Thyroid gland (tissue), 4 donors: ENCODE measurements around the gene GYPC. TPM values are rescaled to one million over a fixed set of nuclear protein-coding genes. Genes with fewer than 3 reads are reported as not detected.

ENCODE experiments used
- DNase-seq, 2 donors: peaks; one replicate each; pipeline ENCODE4 v3.0.0-alpha.2; 2019
- H3K27ac ChIP-seq, 3 donors: fragments of 200-600 bp; sonication (generic); 1 replicate in 2 of 3; 2 replicates in 1 of 3; pipeline ENCODE4 v1.5.1; 2016 to 2019; ENCODE audit warnings: mild to moderate bottlenecking in 1 of 3, moderate library complexity in 1 of 3
- H3K27me3 ChIP-seq: fragments of 200-600 bp; sonication (generic); one replicate; pipeline ENCODE4 v1.5.1; 2019
- H3K36me3 ChIP-seq, 2 donors: fragments of 200-600 bp; sonication (generic); one replicate each; pipeline ENCODE4 v1.5.1; 2016 to 2019
- H3K4me1 ChIP-seq, 2 donors: fragments of 200-600 bp; sonication (generic); one replicate each; pipeline ENCODE4 v1.5.1; 2017 to 2019
- H3K4me3 ChIP-seq, 3 donors: fragments of 200-600 bp; sonication (generic); replicated peaks in 1 of 3; 1 replicate in 2 of 3; 2 replicates in 1 of 3; pipeline ENCODE4 v1.5.1; 2016; ENCODE audit warnings: mild to moderate bottlenecking in 1 of 3
- H3K9me3 ChIP-seq: fragments of 200-600 bp; sonication (generic); one replicate; pipeline ENCODE4 v1.5.1; 2017
- POLR2A ChIP-seq, 2 donors: fragments of 450-650 bp; IDR thresholded peaks; one replicate each; pipeline ENCODE4 v1.6.1; 2017; ENCODE audit warnings: antibody characterized with exemption in 2 of 2, mild to moderate bottlenecking in 2 of 2, moderate library complexity in 1 of 2
- WGBS, 2 donors: methylation state at CpG; one replicate each; pipeline ENCODE4 v1.1.5; 2017; 5-methylcytosine and 5-hydroxymethylcytosine counted together
- intact Hi-C: fragments of 100-400 bp; cut with DNase I; formaldehyde crosslinking; loops from one replicate; pipeline ENCODE4 v1.15.1; 2023
- small RNA-seq: library from RNA; depleted of rRNA; stranded (forward); fragments of <200 nt; gene quantifications from one replicate; pipeline ENCODE3, GENCODE V24; 2016
- total RNA-seq, 4 donors: library from RNA; depleted of rRNA; stranded (reverse); fragments of >200 nt; gene quantifications; one replicate each; pipeline ENCODE4 v1.2.3, GENCODE V29; 2016
- TF ChIP-seq, protein P1 (sequence below), 6 experiments: fragments of 200-600 bp in 3 of 6; fragments of 450-650 bp in 3 of 6; sonication (generic) in 3 of 6; IDR thresholded peaks; one replicate each; pipeline ENCODE4 v1.5.1; 2016 to 2019; ENCODE audit warnings: antibody characterized with exemption in 6 of 6, mild to moderate bottlenecking in 2 of 6, inconsistent platforms in 1 of 6, moderate library complexity in 1 of 6

GYPC gene
- total RNA-seq, 4 donors from 2014 or later: 17.1 to 83.6 (median 42.5) TPM

DNA sequence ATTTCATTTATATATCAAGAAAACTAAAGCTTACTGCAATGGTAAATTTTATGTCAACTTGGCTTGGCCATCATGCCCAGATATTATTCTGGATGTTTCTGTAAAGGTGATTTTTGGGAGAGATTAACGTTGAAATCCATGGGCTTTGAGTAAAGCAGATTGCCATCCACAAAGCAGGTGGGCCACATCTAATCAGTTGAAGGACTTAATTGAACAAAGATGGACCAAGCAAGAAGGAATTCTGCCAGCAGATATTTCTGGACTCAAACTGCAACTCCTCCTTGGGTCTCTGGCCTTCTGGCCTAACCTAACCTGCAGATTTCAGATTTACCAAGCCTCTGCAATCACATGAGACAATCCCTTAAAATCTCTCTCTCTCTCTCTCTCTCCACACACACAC, 77.8 kb downstream of the GYPC start:
- WGBS, 2 donors: 83 to 90% methylated on average over 1 of the region's 1 CpG
- Histone ChIP-seq H3K4me1 (no peaks in the 10 kb centered on the region), H3K27ac (no peak overlapping the region), H3K36me3 (no peaks in the 10 kb centered on the region), H3K9me3 (no peaks in the 10 kb centered on the region), H3K4me3 (no peak overlapping the region), H3K27me3 (no peaks in the 10 kb centered on the region)
- DNase-seq: no peak
- TF ChIP-seq, protein P1, sequence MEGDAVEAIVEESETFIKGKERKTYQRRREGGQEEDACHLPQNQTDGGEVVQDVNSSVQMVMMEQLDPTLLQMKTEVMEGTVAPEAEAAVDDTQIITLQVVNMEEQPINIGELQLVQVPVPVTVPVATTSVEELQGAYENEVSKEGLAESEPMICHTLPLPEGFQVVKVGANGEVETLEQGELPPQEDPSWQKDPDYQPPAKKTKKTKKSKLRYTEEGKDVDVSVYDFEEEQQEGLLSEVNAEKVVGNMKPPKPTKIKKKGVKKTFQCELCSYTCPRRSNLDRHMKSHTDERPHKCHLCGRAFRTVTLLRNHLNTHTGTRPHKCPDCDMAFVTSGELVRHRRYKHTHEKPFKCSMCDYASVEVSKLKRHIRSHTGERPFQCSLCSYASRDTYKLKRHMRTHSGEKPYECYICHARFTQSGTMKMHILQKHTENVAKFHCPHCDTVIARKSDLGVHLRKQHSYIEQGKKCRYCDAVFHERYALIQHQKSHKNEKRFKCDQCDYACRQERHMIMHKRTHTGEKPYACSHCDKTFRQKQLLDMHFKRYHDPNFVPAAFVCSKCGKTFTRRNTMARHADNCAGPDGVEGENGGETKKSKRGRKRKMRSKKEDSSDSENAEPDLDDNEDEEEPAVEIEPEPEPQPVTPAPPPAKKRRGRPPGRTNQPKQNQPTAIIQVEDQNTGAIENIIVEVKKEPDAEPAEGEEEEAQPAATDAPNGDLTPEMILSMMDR (IDR thresholded peaks at IDR 0.05): no peak
- no peak for TF ChIP-seq POLR2A (IDR thresholded peaks at IDR 0.05)
- intact Hi-C loops: no loop called here

DNA sequence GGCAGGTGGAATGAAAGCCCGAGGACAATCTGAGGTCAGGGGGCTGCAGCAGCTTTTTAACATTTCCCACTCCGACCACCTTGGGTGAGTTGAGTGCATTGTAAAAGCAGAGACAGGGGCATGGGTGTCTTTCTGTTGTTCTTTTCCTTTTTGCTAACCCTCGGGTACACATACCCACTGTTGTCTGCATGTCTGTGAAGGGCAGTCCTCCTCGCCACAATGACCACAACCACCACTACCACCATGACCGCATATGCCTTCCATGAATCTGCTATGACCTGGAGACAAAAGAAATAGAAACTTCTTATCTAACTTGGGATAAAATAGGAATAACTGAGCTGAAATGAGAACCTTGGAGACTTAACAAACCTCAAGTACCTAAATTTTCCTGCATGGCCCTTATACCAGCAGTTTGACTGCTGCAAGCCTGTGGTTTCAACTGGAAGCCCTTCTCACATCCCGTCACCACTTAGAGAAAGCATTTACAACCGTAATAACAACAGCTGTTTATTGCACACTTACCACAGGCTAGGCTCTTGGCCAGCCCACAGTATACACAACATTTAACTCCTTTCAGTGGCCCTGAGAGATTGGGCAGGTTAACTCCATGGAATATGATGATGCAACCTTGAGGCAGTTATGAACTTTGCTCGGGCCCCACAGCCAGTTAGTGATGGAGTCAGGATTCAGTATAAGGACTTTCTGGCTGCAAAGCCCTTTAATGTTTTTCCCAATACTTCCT, 80.3 kb downstream of the GYPC start:
- no peak overlapping the region for H3K4me3 ChIP-seq
- no peaks in the 10 kb centered on the region for H3K36me3 ChIP-seq
- no peaks in the 10 kb centered on the region for H3K27me3 ChIP-seq
- 73 to 74% methylated on average over 8 of the region's 8 CpGs for WGBS, 2 donors
- H3K27ac ChIP-seq: no peak overlapping the region
- intact Hi-C loops: no loop called here
- H3K9me3 ChIP-seq: no peaks in the 10 kb centered on the region
- no peaks in the 10 kb centered on the region for H3K4me1 ChIP-seq
- no peak for DNase-seq
- no peak for TF ChIP-seq POLR2A (IDR thresholded peaks at IDR 0.05)
- TF ChIP-seq, protein P1 (IDR thresholded peaks at IDR 0.05): no peak

DNA sequence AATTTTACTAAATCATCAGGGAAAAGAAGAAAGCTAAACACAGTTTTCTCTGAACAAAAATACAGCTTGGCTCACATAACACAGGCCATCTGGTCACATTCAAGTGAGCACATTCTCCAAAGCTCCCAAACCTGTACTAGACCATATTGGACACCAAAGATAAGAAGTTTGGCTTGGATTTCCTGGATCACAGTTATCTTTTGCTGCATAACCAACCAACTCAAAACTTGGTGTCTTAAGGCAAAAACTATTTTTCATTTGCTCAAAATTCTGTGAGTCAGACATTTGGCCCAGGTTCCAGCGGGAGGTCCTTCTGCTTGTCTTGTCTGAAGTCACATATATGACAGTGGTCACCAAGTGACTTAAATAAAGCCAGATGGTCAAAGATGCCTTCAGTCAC, 83.2 kb downstream of the GYPC start:
- intact Hi-C loops: no loop called here
- Histone ChIP-seq H3K9me3 (no peaks in the 10 kb centered on the region), H3K4me3 (no peak overlapping the region), H3K4me1 (no peaks in the 10 kb centered on the region), H3K27ac (no peak overlapping the region), H3K36me3 (no peaks in the 10 kb centered on the region), H3K27me3 (no peaks in the 10 kb centered on the region)
- TF ChIP-seq, protein P1 (IDR thresholded peaks at IDR 0.05): no peak
- no peak for TF ChIP-seq POLR2A (IDR thresholded peaks at IDR 0.05)
- DNase-seq: no peak
- 92 to 100% methylated on average over 1 of the region's 1 CpG for WGBS, 2 donors

DNA sequence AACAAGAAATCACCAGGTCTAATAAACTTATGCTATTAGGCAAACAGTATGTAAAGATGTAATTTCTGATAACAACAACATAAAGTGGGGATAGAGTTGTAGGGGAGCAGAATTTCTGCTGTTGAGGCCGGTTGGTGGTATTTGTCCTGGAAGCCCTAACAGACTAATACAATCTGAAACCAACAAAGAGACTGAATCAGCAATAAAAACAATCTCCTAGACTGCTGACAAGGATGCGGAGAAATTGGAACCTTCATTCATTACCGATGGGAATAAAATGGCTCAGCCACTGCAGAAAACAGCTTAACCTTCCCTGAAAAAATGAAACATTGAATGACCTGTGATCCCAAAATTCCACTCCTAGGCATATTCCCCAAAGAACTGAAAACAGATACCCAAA, 88.7 kb downstream of the GYPC start:
- Histone ChIP-seq H3K9me3 (no peaks in the 10 kb centered on the region), H3K4me1 (no peaks in the 10 kb centered on the region), H3K36me3 (no peaks in the 10 kb centered on the region), H3K27ac (no peak overlapping the region), H3K4me3 (no peak overlapping the region), H3K27me3 (no peaks in the 10 kb centered on the region)
- 80 to 89% methylated on average over 3 of the region's 3 CpGs for WGBS, 2 donors
- intact Hi-C loops: no loop called here
- TF ChIP-seq POLR2A (IDR thresholded peaks at IDR 0.05): no peak
- TF ChIP-seq, protein P1 (IDR thresholded peaks at IDR 0.05): no peak
- no peak for DNase-seq

Small RNA genes lying within 50 kb of the gene (small RNA-seq; reads per million reads assigned to genes)
- gene RNU6-675P: not detected

Other genes with a start within 250 kb of the GYPC start
- gene TEX51, start 242.7 kb downstream of the GYPC start, total RNA-seq: not detected